Measurements from ENCODE around the gene CROT.

Gene CROT

DNA sequence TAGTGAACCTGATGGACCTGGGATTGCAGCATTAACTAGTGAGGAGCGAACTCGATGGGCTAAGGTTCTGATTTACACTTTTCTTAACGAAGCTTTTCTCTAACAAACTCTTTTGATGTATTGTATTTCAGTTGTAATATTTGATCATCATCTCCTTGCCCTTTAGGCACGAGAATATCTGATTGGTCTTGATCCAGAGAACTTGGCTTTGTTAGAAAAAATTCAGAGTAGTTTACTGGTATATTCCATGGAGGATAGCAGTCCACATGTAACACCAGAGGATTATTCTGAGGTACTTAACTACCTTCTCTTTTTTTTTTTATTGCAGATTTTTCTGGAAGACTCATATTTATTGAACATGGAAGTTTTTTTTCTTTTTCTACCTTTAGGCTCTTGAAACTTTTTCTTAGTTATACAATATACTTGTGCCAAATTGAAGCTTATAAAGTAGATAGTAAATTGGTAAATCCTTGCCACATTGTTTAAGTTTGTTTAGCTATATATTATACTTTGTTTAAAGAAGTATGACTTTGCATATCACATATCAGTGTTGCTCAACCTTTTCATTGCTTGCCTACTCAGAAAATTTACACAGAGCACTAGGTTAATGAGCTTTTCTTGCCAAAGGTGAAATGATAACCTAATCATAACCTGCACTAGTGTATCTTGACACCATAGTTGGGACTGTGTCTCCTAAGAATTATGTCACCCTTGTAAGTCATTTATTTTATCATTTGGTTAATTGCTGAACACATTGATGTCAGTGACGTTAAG is 30.4 kb downstream of the CROT start:
- H3K4me3 ChIP-seq (ENCODE audit: low read length), result no peak overlapping the region
- no peak for DNase-seq (ENCODE audit: low read depth)

DNA sequence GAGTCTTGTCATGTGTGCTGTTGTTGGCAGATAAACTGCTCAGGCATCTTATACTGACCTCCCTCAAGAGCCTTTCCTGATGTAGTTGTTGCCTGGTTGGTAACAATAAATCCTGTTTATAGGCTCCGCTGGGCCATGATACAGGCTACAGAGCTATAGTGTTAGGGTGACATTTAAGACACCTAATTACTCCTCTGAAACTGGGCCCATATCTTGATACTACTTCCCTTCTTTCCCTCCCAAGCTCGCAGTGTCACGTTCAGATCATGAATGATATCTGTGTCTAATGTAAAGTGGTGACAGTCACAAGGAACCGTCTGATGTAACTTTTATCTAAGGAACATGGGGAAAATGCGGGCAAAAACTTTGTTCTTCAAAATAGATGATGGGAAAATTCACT is 35.4 kb downstream of the CROT start:
- no peak overlapping the region for H3K4me3 ChIP-seq (ENCODE audit: low read length)
- TF ChIP-seq, protein P1, sequence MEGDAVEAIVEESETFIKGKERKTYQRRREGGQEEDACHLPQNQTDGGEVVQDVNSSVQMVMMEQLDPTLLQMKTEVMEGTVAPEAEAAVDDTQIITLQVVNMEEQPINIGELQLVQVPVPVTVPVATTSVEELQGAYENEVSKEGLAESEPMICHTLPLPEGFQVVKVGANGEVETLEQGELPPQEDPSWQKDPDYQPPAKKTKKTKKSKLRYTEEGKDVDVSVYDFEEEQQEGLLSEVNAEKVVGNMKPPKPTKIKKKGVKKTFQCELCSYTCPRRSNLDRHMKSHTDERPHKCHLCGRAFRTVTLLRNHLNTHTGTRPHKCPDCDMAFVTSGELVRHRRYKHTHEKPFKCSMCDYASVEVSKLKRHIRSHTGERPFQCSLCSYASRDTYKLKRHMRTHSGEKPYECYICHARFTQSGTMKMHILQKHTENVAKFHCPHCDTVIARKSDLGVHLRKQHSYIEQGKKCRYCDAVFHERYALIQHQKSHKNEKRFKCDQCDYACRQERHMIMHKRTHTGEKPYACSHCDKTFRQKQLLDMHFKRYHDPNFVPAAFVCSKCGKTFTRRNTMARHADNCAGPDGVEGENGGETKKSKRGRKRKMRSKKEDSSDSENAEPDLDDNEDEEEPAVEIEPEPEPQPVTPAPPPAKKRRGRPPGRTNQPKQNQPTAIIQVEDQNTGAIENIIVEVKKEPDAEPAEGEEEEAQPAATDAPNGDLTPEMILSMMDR (IDR thresholded peaks at IDR 0.05; ENCODE audit: insufficient read depth, low read depth, low read length, missing control alignments), result no peak
- DNase-seq (ENCODE audit: low read depth), result no peak

More for the DNA sequence above, 30.4 kb downstream of the CROT start:
- TF ChIP-seq, protein P1 (IDR thresholded peaks at IDR 0.05; ENCODE audit: insufficient read depth, low read depth, low read length, missing control alignments), result no peak

DNA sequence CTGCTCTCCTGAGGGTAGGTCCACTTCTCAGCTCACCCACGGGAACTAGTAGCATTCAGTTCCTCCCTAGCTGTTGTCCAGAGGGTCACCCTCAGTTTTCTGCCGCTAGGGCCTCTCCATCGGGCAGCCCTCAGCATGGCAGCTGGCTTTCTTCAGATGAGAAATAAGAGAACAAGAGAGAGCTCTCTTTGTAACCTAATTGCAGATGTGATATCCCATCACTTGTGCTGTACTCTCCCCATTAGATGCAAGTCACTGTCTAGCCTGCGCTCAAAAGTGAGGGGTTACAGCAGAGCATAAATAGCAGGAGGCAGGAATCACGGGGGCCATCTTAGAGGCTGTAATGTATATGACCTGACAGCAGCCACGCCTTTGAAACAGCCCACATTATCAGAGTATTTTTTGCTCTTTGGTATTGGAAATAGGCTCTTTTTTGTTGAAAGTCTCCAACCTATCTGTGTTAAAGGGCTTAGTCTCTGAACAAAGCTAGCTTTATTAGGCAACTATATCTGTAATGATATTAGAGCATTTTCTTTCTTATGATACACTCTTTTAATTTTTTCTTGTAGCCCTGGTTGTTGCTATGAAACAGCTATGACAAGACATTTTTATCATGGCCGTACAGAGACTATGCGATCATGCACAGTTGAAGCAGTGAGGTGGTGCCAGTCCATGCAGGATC is 45.7 kb downstream of the CROT start:
- TF ChIP-seq, protein P1 (IDR thresholded peaks at IDR 0.05; ENCODE audit: insufficient read depth, low read depth, low read length, missing control alignments), result no peak
- H3K4me3 ChIP-seq (ENCODE audit: low read length), result no peak overlapping the region
- no peak for DNase-seq (ENCODE audit: low read depth)

DNA sequence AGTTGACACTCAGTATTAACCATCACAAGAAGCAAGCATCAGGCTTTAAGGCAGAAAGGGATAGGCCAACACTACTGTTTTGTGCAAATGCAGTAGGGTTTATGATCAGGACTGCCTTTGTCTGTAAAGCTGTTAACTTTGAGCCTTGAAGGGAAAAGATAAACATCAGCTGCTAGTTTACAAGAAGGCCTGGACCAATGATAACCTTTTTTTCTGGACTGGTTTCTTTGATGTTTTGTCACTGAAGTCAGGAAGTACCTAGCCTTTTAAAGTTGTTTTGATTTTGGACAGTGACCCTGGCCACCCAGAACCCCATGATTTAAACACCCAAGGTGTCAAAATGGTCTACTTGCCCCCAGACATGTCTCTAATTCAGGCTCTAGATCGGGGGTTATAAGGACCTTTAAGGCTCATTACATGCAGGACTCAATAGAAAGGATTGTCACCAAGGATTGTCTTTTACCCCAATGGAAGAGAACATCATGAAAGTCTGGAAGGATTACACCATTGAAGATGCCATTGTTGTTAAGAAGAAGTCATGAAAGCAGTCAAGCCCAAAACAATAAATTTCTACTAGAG is 50.1 kb downstream of the CROT start:
- DNase-seq (ENCODE audit: low read depth), result no peak
- TF ChIP-seq, protein P1 (IDR thresholded peaks at IDR 0.05; ENCODE audit: insufficient read depth, low read depth, low read length, missing control alignments), result no peak
- H3K4me3 ChIP-seq (ENCODE audit: low read length), result no peak overlapping the region

DNA sequence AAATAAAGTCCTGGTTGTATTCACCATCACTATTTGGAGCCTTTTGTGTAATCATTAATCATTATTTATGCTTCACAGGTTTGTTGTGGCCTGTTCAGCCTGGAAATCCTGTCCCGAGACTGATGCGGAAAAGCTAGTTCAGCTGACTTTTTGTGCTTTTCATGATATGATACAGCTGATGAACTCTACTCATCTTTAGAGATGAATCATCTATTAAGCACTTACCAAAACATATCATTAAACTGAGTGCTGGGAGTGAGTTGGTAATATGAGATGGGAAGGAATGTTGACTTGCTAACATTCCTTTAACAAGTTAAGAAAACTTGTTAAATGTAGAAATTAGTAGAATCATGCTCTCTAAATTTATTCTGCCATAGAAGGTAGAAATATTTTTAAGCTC is 53.0 kb downstream of the CROT start:
- TF ChIP-seq, protein P1 (IDR thresholded peaks at IDR 0.05; ENCODE audit: insufficient read depth, low read depth, low read length, missing control alignments), result no peak
- DNase-seq (ENCODE audit: low read depth), result peak; percentile 91

DNA sequence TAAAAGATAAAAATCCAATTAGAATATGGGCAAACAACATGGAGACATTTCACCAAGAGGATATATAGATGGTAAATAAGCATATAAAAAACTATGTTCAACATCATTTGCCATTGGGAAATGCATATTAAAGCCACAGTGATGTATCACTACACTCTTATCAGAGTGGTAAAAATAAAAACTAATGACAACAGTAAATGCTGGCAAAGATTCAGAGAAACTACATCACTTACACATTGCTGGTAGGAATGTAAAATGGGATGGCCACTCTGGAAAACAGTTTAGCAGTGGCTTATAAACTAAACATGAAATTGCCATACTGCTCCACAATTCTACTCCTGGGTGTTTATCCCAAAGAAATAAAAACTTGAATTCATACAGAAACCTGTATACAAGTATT is 59.2 kb downstream of the CROT start:
- TF ChIP-seq, protein P1 (IDR thresholded peaks at IDR 0.05; ENCODE audit: insufficient read depth, low read depth, low read length, missing control alignments), result no peak

More for the DNA sequence above, 53.0 kb downstream of the CROT start:
- H3K4me3 ChIP-seq (ENCODE audit: low read length), result no peak overlapping the region

More for the DNA sequence above, 59.2 kb downstream of the CROT start:
- H3K4me3 ChIP-seq (ENCODE audit: low read length), result no peak overlapping the region
- DNase-seq (ENCODE audit: low read depth), result no peak

Measured in epithelial cell of esophagus (primary cell).